WTC11 (cell line): Measurements from ENCODE around the gene PLEKHF1.

Source experiments
- CTCF ChIP-seq: fragments of 200-600 bp; IDR thresholded peaks from 2 replicates; pipeline ENCODE4 v1.8.0; 2022; ENCODE audit warnings: antibody characterized with exemption
- E2F4 ChIP-seq: sonication (generic); formaldehyde crosslinking; IDR thresholded peaks from 2 replicates; pipeline ENCODE4 v1.8.1; 2022; ENCODE audit warnings: low read depth, mild to moderate bottlenecking, moderate library complexity, missing genetic modification reagents, borderline replicate concordance
- ZNF232 ChIP-seq: sonication (generic); formaldehyde crosslinking; IDR thresholded peaks from 2 replicates; pipeline ENCODE4 v1.8.0; 2022; ENCODE audit warnings: mild to moderate bottlenecking, missing genetic modification reagents

DNA sequence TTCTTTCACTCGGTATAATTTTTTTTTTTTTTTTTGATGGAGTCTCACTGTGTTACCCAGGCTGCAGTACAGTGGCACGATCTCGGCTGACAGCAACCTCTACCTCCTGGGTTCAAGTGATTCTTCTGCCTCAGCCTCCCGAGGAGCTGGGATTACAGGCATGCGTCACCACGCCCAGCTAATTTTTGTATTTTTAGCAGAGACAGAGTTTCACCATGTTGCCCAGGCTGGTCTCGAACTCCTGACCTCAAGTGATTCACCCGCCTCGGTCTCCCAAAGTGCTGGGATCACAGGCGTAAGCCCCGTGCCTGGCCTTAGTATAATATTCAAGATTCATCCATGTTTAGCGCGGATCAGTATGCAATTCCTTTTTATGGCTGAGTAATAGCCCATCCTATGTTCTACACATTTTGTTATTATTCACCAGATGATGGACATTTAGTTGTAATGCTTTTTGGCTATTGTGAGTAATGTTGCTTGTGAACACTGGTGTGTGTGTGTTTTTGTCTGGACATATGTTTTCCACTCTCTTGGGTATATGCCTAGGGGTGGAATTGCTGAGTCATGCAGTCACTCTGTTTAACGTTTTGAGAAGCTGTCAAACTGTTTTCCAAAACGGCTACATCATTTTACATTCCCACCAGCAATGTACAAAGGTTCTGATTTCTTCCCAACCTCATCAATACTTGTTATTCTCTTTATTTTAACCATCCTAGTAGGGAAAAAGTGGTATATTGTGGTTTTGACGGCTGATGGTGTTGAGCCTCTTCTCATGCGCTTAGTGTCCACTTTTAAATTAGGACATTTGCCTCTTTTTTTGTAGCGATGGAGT lies 22.9 kb downstream of the PLEKHF1 start:
- TF ChIP-seq CTCF (no peak), E2F4 (CRISPR knock-in tag) (no peak), ZNF232 (CRISPR knock-in tag) (no peak)
